Measurements from ENCODE around the gene LPP. TPM values are rescaled to one million over a fixed set of nuclear protein-coding genes. Genes with fewer than 3 reads are reported as not detected.

The LPP gene
- total RNA-seq, 2 donors from 2014 or later: 170 to 246 TPM

- H3K27me3 ChIP-seq: no peaks in the 10 kb centered on the region
- intact Hi-C loops (cut with DNase I): loop anchor here (10.0 kb wide), 1 partner anchor 527 kb away; the partner anchor contains the start of gene BCL6
- H3K36me3 ChIP-seq: no peaks in the 10 kb centered on the region
- DNase-seq: no peak
- H3K9ac ChIP-seq (ENCODE audit: low read depth in 2 of 2, low read length in 2 of 2): peak overlapping the region in 1 of 2 donors; percentile 37
- H3K9me3 ChIP-seq: no peaks in the 10 kb centered on the region
- TF ChIP-seq, protein P1, sequence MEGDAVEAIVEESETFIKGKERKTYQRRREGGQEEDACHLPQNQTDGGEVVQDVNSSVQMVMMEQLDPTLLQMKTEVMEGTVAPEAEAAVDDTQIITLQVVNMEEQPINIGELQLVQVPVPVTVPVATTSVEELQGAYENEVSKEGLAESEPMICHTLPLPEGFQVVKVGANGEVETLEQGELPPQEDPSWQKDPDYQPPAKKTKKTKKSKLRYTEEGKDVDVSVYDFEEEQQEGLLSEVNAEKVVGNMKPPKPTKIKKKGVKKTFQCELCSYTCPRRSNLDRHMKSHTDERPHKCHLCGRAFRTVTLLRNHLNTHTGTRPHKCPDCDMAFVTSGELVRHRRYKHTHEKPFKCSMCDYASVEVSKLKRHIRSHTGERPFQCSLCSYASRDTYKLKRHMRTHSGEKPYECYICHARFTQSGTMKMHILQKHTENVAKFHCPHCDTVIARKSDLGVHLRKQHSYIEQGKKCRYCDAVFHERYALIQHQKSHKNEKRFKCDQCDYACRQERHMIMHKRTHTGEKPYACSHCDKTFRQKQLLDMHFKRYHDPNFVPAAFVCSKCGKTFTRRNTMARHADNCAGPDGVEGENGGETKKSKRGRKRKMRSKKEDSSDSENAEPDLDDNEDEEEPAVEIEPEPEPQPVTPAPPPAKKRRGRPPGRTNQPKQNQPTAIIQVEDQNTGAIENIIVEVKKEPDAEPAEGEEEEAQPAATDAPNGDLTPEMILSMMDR (IDR thresholded peaks at IDR 0.05): no peak
- H3K4me1 ChIP-seq: peaks cover 6% of the 10 kb centered on the region
- no peak overlapping the region for H3K4me3 ChIP-seq
- H3K27ac ChIP-seq: peak overlapping the region; percentile 44
Observed at GRCh38 chr3:188271226-188271914, 117.4 kb downstream of the LPP start.

GRCh38 chr3:188272481-188273372, 118.8 kb downstream of the LPP start:
- no peaks in the 10 kb centered on the region for H3K36me3 ChIP-seq
- H3K4me3 ChIP-seq: no peak overlapping the region
- H3K9me3 ChIP-seq: no peaks in the 10 kb centered on the region
- DNase-seq: no peak
- no peak overlapping the region for H3K9ac ChIP-seq (ENCODE audit: low read depth in 2 of 2, low read length in 2 of 2)
- intact Hi-C loops (cut with DNase I): loop anchor here (10.0 kb wide), 1 partner anchor 528 kb away; the partner anchor contains the start of gene BCL6
- peaks cover 6% of the 10 kb centered on the region for H3K4me1 ChIP-seq
- H3K27ac ChIP-seq: no peak overlapping the region
- TF ChIP-seq, protein P1 (IDR thresholded peaks at IDR 0.05): no peak
- H3K27me3 ChIP-seq: no peaks in the 10 kb centered on the region

DNA sequence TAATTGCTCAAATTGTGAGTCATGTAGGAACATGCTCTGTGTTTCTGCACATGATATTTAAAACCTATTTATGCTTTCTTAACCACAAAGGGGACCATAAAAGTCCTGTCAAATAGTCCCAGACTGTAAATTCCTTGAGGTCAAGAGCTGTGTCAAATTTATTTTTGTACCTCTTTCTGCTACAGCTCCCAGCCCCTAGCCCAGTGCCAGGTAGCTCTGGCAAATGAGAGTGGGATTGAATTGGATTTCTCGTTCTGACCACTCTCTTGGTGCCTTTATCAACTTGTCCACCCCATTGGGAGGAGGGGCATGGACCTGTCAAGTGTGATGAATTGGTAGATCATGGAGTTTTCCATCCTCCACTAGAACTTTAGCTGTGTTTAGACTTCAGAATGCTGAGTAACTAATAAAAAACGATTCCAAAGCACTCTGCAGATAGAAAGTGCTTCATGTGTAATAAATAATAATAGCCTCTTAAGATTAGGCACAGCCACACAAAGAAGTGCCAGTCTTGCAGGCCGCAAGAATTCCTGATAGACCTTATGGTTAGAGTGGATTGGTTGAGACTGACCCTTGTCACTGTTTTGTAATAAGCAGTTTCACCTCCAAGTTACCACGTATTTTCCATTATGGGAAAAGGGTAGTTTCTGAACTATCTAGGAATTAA, 120.4 kb downstream of the LPP start:
- TF ChIP-seq, protein P1 (IDR thresholded peaks at IDR 0.05): no peak
- Histone ChIP-seq H3K27ac (no peak overlapping the region), H3K36me3 (no peaks in the 10 kb centered on the region), H3K4me1 (no peaks in the 10 kb centered on the region), H3K4me3 (no peak overlapping the region), H3K9me3 (no peaks in the 10 kb centered on the region), H3K9ac (ENCODE audit: low read depth in 2 of 2, low read length in 2 of 2) (no peak overlapping the region), H3K27me3 (no peaks in the 10 kb centered on the region)
- intact Hi-C loops (cut with DNase I): loop anchor here (10.0 kb wide), 1 partner anchor 530 kb away; the partner anchor contains the start of gene BCL6
- no peak for DNase-seq

DNA sequence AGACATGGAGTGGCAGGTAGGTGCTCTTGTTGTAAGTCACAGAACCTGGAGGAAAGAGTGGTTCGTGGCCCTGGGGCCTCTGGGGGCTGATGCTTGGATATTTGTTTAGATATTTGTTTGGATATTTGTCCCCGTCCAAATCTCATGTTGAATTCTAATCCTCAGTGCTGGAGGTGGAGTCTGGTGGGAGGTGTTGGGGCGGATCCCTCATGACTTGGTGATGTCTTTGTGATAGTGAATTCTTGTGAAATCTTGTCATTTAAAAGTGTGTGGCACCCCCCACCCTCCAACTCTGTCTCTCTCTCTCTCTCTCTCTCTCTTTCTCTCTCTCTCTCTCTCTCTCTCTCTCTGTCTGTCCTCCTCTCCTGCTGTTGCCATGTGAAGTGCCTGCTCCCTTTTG, 122.4 kb downstream of the LPP start:
- Histone ChIP-seq H3K27ac (no peak overlapping the region), H3K9ac (ENCODE audit: low read depth in 2 of 2, low read length in 2 of 2) (no peak overlapping the region), H3K36me3 (no peaks in the 10 kb centered on the region), H3K4me3 (no peak overlapping the region), H3K9me3 (no peaks in the 10 kb centered on the region), H3K4me1 (no peaks in the 10 kb centered on the region), H3K27me3 (no peaks in the 10 kb centered on the region)
- no peak for DNase-seq
- TF ChIP-seq, protein P1 (IDR thresholded peaks at IDR 0.05): no peak
- intact Hi-C loops (cut with DNase I): loop anchor here (10.0 kb wide), 1 partner anchor 532 kb away; the partner anchor contains the start of gene BCL6

DNA sequence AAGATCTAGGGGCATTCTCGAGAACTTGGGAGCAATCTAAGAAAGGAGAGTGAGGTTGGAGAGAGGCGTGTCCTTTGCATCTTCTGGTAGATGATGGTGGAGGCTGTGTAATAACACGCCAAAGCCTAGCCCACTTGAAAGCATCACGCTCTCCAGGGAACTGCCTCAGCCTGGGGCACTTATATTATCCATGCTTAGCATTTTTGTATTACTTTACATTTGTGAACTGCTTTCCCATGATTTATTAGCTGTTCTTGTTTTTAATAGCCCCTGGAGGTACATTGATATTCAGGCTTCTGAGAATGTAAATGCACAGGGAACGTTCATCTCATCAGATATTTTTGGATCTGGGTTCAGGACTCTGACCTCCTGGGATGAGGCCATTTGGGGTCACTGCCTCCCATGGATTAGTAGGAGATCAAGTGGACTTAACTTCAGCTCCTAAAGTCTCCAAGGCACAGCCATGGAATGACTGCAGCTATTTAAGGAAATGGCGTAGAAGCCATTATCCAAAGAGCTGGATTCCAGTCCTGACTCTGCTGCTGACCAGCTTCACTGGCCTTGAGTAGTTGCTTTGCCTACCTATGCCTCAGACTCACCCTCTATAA, 124.9 kb downstream of the LPP start:
- H3K36me3 ChIP-seq: no peaks in the 10 kb centered on the region
- intact Hi-C loops (cut with DNase I): loop anchor here (10.0 kb wide), 1 partner anchor 534 kb away; the partner anchor contains the start of gene BCL6
- no peaks in the 10 kb centered on the region for H3K4me1 ChIP-seq
- TF ChIP-seq, protein P1 (IDR thresholded peaks at IDR 0.05): no peak
- DNase-seq: no peak
- no peak overlapping the region for H3K4me3 ChIP-seq
- H3K27me3 ChIP-seq: no peaks in the 10 kb centered on the region
- H3K27ac ChIP-seq: no peak overlapping the region
- H3K9ac ChIP-seq (ENCODE audit: low read depth in 2 of 2, low read length in 2 of 2): no peak overlapping the region
- H3K9me3 ChIP-seq: no peaks in the 10 kb centered on the region

Measured in colonic mucosa (tissue), 4 donors.